Measurements from ENCODE around the gene SLC22A23.

The SLC22A23 gene

GRCh38 chr6:3258720-3259490 lies 197.9 kb downstream of the SLC22A23 start, which contains the start of gene PSMG4 (continued):
- TF ChIP-seq SP3 (tag by site-specific recombination; IDR thresholded peaks at IDR 0.05) (peak; percentile 92), PRDM1 (tag by site-specific recombination; IDR thresholded peaks at IDR 0.05) (peak; percentile 46; the same call in 1 of the 2 replicates), BCL6B (tag by site-specific recombination; IDR thresholded peaks at IDR 0.05) (peak; percentile 19; the same call in 1 of the 2 replicates), ZNF692 (tag by site-specific recombination; IDR thresholded peaks at IDR 0.05) (peak; percentile 64; the same call in 1 of the 2 replicates), ZFHX2 (tag by site-specific recombination; conservative IDR thresholded peaks at IDR 0.05) (peak; percentile 59), KLF17 (tag by site-specific recombination; IDR thresholded peaks at IDR 0.05) (peak; percentile 36; the same call in 1 of the 2 replicates), ZBTB26 (tag by site-specific recombination; optimal IDR thresholded peaks at IDR 0.05) (peak; percentile 97), ZNF777 (tag by site-specific recombination; IDR thresholded peaks at IDR 0.05; ENCODE audit: borderline replicate concordance) (no peak)

- POLR2A ChIA-PET, result interaction anchor here (0.6 to 2.8 kb wide), 8 partner anchors 9 to 101 kb away, joined by 3 to 14 read pairs (median 8); partner anchors contain the start of gene TUBB2A
- Histone ChIP-seq H3K4me3 (ENCODE audit: low read depth, low read length) (no peak overlapping the region; the same call in 1 of the 2 replicates), H3K36me3 (ENCODE audit: control insufficient read depth in 2 of 2, insufficient read depth in 1 of 2, low read length in 2 of 2) (peaks cover 0 to 19% of the 10 kb centered on the region in 2 experiments; a peak in 2 of 3 replicates), H3K27ac (ENCODE audit: extremely low read depth, low read depth, low read length) (no peak overlapping the region), H3K4me1 (ENCODE audit: control insufficient read depth, insufficient read depth, low read length) (peaks cover 10% of the 10 kb centered on the region; the same call in 1 of the 2 replicates), H3K9me3 (ENCODE audit: control insufficient read depth, insufficient read depth, low read depth, low read length) (no peaks in the 10 kb centered on the region)
- TF ChIP-seq ZNF571 (tag by site-specific recombination; IDR thresholded peaks at IDR 0.05) (no peak), ZNF837 (tag by site-specific recombination; IDR thresholded peaks at IDR 0.05) (no peak), ZNF221 (tag by site-specific recombination; IDR thresholded peaks at IDR 0.05; ENCODE audit: borderline replicate concordance) (no peak), HOXC10 (CRISPR knock-in tag; IDR thresholded peaks at IDR 0.05) (no peak)
- CTCF ChIA-PET, result interaction anchor here (0.5 kb wide), 1 partner anchor 180 kb away, joined by 3 read pairs; no protein-coding TSS in a partner anchor
Measured at GRCh38 chr6:3258201-3258600, 198.6 kb downstream of the SLC22A23 start.

GRCh38 chr6:3253597-3253961 lies 203.3 kb downstream of the SLC22A23 start:
- Histone ChIP-seq H3K27ac (ENCODE audit: extremely low read depth, low read depth, low read length) (no peak overlapping the region), H3K4me1 (ENCODE audit: control insufficient read depth, insufficient read depth, low read length) (peaks cover 2% of the 10 kb centered on the region; the same call in 1 of the 2 replicates), H3K9me3 (ENCODE audit: control insufficient read depth, insufficient read depth, low read depth, low read length) (no peaks in the 10 kb centered on the region), H3K36me3 (ENCODE audit: control insufficient read depth in 2 of 2, insufficient read depth in 1 of 2, low read length in 2 of 2) (no peaks in the 10 kb centered on the region), H3K4me3 (ENCODE audit: low read depth, low read length) (no peak overlapping the region)
- ChIA-PET CTCF (interaction anchor here (5.6 kb wide), 1 partner anchor 125 kb away, joined by 69 read pairs; no protein-coding TSS in a partner anchor), POLR2A (interaction anchor here (1.4 kb wide), 1 partner anchor 27 kb away, joined by 8 read pairs; no protein-coding TSS in a partner anchor)
- no peak for TF ChIP-seq ZNF776 (tag by site-specific recombination; IDR thresholded peaks at IDR 0.05; ENCODE audit: borderline replicate concordance)
- no peak for TF ChIP-seq ZSCAN23 (tag by site-specific recombination; IDR thresholded peaks at IDR 0.05)
- TF ChIP-seq ZNF133 (tag by site-specific recombination; IDR thresholded peaks at IDR 0.05), result no peak
- no peak for TF ChIP-seq BCL11B (tag by site-specific recombination; IDR thresholded peaks at IDR 0.05; ENCODE audit: low read depth)
- no peak for TF ChIP-seq ZBTB10 (tag by site-specific recombination; IDR thresholded peaks at IDR 0.05)
- TF ChIP-seq MYNN (tag by site-specific recombination; IDR thresholded peaks at IDR 0.05; ENCODE audit: borderline replicate concordance), result no peak
- no peak for TF ChIP-seq KLF9 (tag by site-specific recombination; IDR thresholded peaks at IDR 0.05; ENCODE audit: low read depth)
- no peak for TF ChIP-seq ZNF155 (tag by site-specific recombination; IDR thresholded peaks at IDR 0.05)
- TF ChIP-seq ZFP69B (tag by site-specific recombination; IDR thresholded peaks at IDR 0.05), result no peak
- TF ChIP-seq ZNF670 (tag by site-specific recombination; IDR thresholded peaks at IDR 0.05; ENCODE audit: low read depth), result no peak
- TF ChIP-seq IKZF3 (tag by site-specific recombination; IDR thresholded peaks at IDR 0.05), result no peak
- TF ChIP-seq ZNF341 (tag by site-specific recombination; IDR thresholded peaks at IDR 0.05; ENCODE audit: low read depth), result no peak
- no peak for TF ChIP-seq ZNF510 (tag by site-specific recombination; IDR thresholded peaks at IDR 0.05; ENCODE audit: insufficient replicate concordance)
